ENCODE measurements around the gene PLPP2.
"Not testable (repeated sequence)": the region's sequence is repeated elsewhere in the genome, so short reads cannot be mapped to it uniquely, and the experiment has no call there.

The PLPP2 gene

GRCh38 chr19:256804-257203, 34.4 kb downstream of the PLPP2 start:
- not testable (repeated sequence) for H3K27ac ChIP-seq (ENCODE audit: low read depth, low read length); H3K4me1 ChIP-seq (ENCODE audit: control insufficient read depth, insufficient read depth, low read length); H3K4me3 ChIP-seq (ENCODE audit: low read depth, low read length); H3K9ac ChIP-seq (ENCODE audit: low read length); H3K36me3 ChIP-seq (ENCODE audit: control insufficient read depth, insufficient read depth, low read length); H3K27me3 ChIP-seq (ENCODE audit: control insufficient read depth, insufficient read depth, low read length); H3K9me3 ChIP-seq (ENCODE audit: control insufficient read depth, insufficient read depth, low read depth, low read length)

GRCh38 chr19:252421-253186, 38.6 kb downstream of the PLPP2 start:
- H3K36me3 ChIP-seq (ENCODE audit: control insufficient read depth, insufficient read depth, low read length); H3K9ac ChIP-seq (ENCODE audit: low read length); H3K27ac ChIP-seq (ENCODE audit: low read depth, low read length); H3K9me3 ChIP-seq (ENCODE audit: control insufficient read depth, insufficient read depth, low read depth, low read length); H3K4me3 ChIP-seq (ENCODE audit: low read depth, low read length); H3K27me3 ChIP-seq (ENCODE audit: control insufficient read depth, insufficient read depth, low read length); H3K4me1 ChIP-seq (ENCODE audit: control insufficient read depth, insufficient read depth, low read length): not testable (repeated sequence)

GRCh38 chr19:246551-246950, 44.7 kb downstream of the PLPP2 start:
- H3K27ac ChIP-seq (ENCODE audit: low read depth, low read length) = no peak overlapping the region
- H3K9me3 ChIP-seq (ENCODE audit: control insufficient read depth, insufficient read depth, low read depth, low read length) = no peaks in the 10 kb centered on the region
- no peaks in the 10 kb centered on the region for H3K36me3 ChIP-seq (ENCODE audit: control insufficient read depth, insufficient read depth, low read length)
- H3K9ac ChIP-seq (ENCODE audit: low read length) = no peak overlapping the region
- H3K4me3 ChIP-seq (ENCODE audit: low read depth, low read length) = no peak overlapping the region
- no peaks in the 10 kb centered on the region for H3K27me3 ChIP-seq (ENCODE audit: control insufficient read depth, insufficient read depth, low read length)
- H3K4me1 ChIP-seq (ENCODE audit: control insufficient read depth, insufficient read depth, low read length) = no peaks in the 10 kb centered on the region

GRCh38 chr19:245900-246299, 45.3 kb downstream of the PLPP2 start:
- H3K9ac ChIP-seq (ENCODE audit: low read length); H3K9me3 ChIP-seq (ENCODE audit: control insufficient read depth, insufficient read depth, low read depth, low read length); H3K27me3 ChIP-seq (ENCODE audit: control insufficient read depth, insufficient read depth, low read length); H3K36me3 ChIP-seq (ENCODE audit: control insufficient read depth, insufficient read depth, low read length); H3K27ac ChIP-seq (ENCODE audit: low read depth, low read length); H3K4me1 ChIP-seq (ENCODE audit: control insufficient read depth, insufficient read depth, low read length): not testable (repeated sequence)
- peak overlapping the region; percentile 25; the same call in 1 of the 2 replicates for H3K4me3 ChIP-seq (ENCODE audit: low read depth, low read length)

GRCh38 chr19:245457-245856, 45.7 kb downstream of the PLPP2 start:
- H3K27ac ChIP-seq (ENCODE audit: low read depth, low read length) = no peak overlapping the region
- H3K9me3 ChIP-seq (ENCODE audit: control insufficient read depth, insufficient read depth, low read depth, low read length) = no peaks in the 10 kb centered on the region
- H3K9ac ChIP-seq (ENCODE audit: low read length) = no peak overlapping the region
- H3K27me3 ChIP-seq (ENCODE audit: control insufficient read depth, insufficient read depth, low read length) = no peaks in the 10 kb centered on the region
- no peak overlapping the region for H3K4me3 ChIP-seq (ENCODE audit: low read depth, low read length)
- H3K4me1 ChIP-seq (ENCODE audit: control insufficient read depth, insufficient read depth, low read length) = no peaks in the 10 kb centered on the region
- H3K36me3 ChIP-seq (ENCODE audit: control insufficient read depth, insufficient read depth, low read length) = no peaks in the 10 kb centered on the region

Data from HUES6 (cell line).